Measurements from ENCODE around the gene PGAP6.

- TF ChIP-seq POLR2A (IDR thresholded peaks at IDR 0.05; ENCODE audit: low read length) = no peak
- no peak for TF ChIP-seq GATA1 (IDR thresholded peaks at IDR 0.05; ENCODE audit: low read depth, low read length)
Measured at GRCh38 chr16:363766-364490, 17.9 kb downstream of the PGAP6 start.

Data from erythroblast (primary cell).